PC-9 (cell line): ENCODE measurements around the gene PIH1D1.

Source experiments
- CTCF ChIP-seq: fragments of 200-600 bp; sonication (generic); conservative IDR thresholded peaks from 2 replicates; pipeline ENCODE4 v1.6.1; 2017; ENCODE audit warnings: mixed run types, antibody characterized with exemption, mild to moderate bottlenecking, moderate library complexity
- EZH2 ChIP-seq: fragments of 200-600 bp; sonication (generic); IDR thresholded peaks from 2 replicates; pipeline ENCODE4 v1.8.0; 2017; ENCODE audit warnings: antibody characterized with exemption, low read depth

- no peak for TF ChIP-seq CTCF
- TF ChIP-seq EZH2, result no peak
Measured at GRCh38 chr19:49450405-49450804, 1.2 kb downstream of the PIH1D1 start.
